HG02588 (cell line): Measurements from ENCODE around the gene HYOU1.
"Not testable (repeated sequence)": the region's sequence is repeated elsewhere in the genome, so short reads cannot be mapped to it uniquely, and the experiment has no call there.

Experiments used
- ATAC-seq: cut with Tn5 transposase; IDR thresholded peaks from one replicate; pipeline ENCODE4 v1.9.1; 2021; ENCODE audit warnings: mild to moderate bottlenecking, moderate library complexity; ENCODE audit not compliant: unreplicated experiment

The HYOU1 gene

DNA sequence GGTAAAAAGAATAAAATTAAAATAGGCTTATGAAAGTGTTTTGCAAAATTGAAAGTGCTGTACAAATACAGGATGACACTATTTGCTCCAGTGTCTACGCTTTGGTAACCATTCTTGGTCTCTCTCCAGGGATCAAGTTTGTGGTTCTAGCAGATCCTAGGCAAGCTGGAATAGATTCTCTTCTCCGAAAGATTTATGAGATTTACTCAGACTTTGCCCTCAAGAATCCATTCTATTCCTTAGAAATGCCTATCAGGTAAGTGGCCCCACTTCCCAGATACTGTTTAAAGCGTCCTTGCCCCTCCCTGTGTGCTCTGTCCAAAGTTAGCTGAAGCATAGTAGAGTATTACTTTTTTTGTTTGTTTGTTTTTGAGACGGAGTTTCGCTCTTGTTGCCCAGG lies 35.4 kb downstream of the HYOU1 start:
- no peak for ATAC-seq

DNA sequence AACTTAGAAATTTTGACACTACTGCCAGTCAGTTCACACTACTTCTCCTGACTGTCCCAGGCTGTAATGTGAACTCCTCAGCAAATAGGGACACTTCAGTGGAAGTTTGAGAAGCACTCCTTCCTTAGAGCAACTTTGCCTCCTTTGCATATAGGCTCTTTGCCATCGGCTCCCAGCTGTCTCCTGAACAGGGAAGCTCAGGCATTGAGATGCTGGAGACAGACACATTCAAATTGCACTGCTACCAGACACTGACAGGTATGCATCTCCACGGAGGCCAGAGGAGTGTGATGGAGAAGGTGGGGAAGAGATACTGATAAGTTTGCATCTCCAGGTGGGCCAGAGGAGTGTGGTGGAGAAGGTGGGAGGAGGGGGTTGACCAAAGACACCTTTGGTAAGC lies 37.0 kb downstream of the HYOU1 start:
- no peak for ATAC-seq

DNA sequence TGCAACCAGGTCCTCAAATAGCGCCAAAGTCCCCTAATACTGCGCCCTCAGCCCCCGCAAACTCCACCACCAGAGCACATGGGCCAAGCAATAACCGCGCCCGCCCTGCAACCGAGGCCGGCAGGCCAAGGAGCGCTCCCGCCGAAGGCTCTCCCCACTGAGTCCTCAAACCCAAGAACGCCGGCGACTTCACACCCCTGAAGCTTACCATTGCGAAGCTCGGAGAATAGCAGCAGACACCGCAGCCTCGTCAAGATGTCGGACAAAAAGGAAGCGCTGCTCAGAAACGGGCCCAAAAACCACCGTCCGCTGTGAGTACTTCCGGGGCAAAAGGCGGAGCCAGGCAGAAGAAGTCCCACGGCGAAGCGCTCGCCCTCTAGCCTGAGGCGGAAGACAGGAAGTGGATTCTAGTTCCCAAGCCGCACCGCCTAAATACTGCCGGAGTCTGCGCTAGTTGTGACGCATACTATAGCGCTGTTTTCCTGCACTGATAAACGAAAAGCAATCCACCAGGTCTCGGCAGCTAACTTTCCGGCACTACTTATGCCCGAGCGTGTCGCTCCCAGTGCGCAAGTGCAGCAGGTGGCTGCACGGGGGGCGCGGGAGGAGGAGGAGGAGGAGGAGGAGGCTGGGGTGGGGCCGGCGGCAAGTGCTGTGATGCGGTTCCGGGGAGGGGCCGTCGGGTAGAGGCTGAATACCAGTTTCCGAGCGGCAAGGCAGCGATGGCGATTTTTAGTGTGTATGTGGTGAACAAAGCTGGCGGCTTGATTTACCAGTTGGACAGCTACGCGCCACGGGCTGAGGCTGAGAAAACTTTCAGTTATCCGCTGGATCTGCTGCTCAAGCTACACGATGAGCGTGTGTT lies 38.7 kb downstream of the HYOU1 start, which contains the start of the genes RPS25 and TRAPPC4:
Gene RPS25, minus strand, starts transcription at position 270 of the 865 bp plus-strand sequence. Its CDS starts 59 bp downstream, at position 211.
Gene TRAPPC4, plus strand, starts transcription at position 693 of the 865 bp plus-strand sequence. Its CDS starts 30 bp downstream, at position 723.
- ATAC-seq = peak; percentile 77

DNA sequence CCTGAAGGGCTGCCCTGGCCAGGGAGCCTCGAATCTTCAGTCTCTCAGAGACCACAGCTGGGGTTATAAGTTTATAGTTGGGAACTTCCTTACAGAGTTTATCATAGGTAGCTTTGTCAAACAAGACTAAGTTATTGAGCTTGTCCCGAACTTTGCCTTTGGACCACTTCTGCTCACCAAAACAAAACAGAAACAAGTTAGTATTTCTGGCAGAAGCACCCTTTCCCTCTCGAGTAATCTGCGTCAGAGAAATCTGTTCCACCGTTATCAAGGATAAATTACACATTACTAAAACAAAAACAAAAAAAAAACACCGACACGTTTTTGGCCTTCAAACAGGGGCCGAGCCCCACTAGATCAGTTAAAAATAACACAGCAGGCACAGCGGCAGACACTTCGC lies 39.6 kb downstream of the HYOU1 start:
- not testable (repeated sequence) for ATAC-seq

DNA sequence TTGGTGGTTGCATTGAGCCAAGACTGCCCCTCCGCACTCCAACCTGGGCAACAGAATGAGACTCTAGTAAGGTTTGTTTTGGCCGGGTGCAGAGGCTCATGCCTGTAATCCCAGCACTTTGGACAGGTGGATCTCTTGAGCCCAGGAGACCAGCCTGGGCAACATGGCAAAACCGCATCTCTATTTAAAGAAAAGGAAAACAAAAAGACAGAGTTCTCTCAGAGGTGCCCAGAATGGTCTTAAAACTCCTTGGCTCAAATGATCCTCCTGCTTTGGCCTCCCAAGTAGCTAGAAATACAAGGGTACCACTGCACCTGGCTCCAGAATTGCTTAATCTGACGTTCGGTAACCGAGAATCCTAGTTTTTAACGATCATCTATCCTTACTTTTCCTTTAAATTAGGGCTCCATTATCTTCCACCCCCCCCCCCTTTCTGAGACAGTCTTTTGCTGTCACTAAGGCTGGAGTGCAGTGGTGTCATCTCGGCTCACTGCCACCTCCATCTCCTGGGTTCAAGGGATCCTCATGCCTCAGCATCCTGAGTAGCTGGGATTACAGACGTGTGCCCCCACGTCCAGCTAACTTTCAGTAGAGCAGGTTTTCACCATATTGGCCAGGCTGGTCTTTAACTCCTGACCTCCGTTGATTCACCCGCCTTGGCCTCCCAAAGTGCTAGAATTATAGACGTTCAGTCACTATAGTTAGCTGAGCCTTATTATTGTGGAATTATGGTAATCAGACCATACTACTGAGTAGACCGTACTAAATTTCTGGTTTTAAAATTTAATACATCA lies 40.6 kb downstream of the HYOU1 start:
- no peak for ATAC-seq

DNA sequence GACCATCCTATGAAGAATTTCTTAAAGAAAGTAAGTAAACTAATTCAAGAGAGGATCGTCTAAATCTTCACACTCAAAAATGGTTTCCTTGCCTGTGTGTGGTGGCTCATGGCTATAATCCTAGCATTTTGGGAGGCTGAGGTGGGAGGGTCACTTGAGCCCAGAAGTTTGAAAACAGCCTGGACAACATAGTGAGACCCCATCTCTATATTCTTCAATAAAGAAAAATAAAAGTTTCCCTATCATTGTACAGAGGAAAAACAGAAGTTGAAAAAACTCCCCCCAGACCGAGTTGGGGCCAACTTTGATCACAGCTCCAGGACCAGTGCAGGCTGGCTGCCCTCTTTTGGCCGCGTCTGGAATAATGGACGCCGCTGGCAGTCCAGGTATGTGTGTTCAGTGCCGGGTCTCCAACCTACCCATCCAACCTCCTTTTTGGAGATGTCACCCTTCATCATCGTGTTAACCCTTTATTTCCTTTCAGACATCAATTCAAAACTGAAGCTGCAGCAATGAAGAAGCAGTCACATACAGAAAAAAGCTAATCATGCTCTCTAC lies 41.9 kb downstream of the HYOU1 start:
- no peak for ATAC-seq

DNA sequence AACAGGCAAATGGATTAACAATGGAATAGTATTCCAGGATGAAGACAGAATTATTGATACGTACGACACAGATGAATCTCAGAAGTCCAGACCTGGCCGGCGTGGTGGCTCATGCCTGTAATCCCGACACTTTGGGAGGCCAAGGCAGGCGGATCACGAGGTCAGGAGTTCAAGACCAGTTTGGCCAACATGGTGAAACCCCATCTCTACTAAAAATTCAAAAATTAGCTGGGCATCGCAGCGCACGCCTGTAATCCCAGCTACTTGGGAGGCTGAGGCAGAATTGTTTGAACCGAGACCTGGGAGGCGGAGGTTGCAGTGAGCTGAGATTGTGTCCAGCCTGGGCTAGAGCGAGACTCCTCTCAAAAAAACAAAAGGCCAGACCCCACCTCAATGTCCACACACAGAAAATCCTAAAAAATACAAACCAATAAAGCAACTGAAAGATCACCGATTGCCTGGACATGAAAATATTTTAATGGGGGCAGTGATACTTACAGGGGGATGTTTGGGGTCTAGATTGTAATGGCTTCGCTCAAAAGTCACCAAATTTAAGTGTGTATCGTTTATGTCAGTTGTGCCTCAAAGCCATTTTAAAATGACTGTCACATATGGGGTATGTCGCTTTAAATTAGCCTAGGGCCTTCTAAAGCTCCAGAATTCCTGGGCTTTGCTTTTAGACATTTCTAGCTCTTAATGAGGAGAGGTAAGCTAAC lies 42.6 kb downstream of the HYOU1 start:
- no peak for ATAC-seq

DNA sequence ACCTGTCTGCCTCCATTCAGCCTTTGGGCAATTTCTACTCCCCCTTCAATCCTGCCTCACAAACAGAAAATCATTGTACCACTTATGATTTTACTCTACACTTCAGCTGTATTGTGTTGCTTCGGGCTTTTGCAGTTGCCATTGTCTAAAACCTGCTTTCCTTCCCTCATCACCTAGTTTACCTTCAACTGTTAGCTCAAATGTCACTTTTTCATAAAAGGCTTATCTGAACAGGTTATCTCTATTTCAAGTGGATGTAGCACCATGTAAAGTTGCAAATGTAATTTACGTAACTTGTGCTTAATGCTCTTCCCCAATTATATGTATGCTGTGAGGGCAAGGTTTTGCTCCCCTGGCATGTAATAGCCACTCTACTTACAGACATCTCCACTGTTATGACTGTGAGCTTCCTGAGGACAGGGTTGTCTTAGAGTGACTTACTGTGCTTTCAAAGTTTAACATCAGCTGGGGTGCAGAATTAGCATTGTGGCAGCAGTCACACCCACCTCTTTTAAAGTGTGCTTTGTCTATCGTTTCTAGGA lies 44.3 kb downstream of the HYOU1 start:
- ATAC-seq = no peak

DNA sequence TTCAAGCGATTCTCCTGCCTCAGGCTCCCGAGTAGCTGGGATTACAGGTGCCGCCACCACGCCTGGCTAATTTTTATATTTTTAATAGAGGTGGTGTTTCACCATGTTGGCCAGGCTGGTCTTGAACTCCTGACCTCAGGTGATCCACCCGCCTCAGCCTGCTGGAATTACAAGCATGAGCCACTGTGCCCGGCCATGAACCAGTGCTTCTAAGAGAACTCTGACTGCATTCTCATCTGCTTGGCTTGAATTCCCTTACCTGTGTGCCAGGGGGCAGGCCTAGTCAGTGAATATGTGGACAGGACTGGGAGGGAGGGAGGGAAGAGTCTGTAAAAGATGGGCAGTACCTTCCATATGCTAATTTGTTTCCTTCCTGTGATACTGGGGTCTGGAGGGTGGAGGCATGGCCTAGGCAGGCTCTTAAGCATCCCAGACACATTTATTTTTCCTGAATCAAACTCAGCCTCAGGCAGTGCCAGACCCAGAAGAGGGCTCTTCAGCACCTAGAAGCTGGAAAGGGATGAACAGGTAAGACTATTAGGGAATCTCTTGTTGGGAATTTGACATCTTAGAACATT lies 45.4 kb downstream of the HYOU1 start:
- ATAC-seq = no peak

DNA sequence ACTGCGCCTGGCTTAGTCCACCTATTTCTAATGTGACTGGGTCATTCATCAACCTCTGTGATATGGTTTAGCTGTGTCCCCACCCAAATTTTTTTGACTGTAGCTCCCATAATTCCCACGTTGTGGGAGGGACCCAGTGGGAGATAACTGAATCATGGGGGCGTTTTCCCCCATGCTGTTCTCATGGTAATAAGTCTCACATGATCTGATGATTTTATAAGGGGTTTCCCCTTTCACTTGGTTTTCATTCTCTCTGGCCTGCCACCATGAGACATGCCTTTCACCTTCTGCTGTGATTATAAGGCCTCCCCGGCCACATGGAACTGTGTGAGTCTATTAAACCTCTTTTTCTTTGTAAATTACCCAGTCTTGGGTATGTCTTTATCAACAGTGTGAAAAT lies 50.3 kb downstream of the HYOU1 start:
- ATAC-seq = no peak

DNA sequence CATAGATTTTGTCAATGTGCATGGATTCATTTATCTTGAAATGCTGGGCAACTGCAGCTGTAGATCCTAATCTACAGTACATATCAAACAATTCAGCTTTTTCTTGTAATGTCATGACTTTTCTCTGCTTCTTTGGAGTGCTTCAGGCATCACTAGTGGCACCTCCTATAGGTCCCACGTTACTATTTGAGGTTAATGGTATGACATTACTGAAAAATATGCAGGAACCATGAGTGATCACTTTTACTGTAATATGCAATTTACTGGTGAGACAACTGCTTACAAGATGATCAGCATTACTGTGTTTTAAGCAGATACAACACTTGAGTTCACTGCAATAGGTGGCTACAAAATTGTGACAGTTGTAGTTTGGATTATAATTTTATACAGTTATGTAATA lies 56.1 kb downstream of the HYOU1 start:
- ATAC-seq = no peak

DNA sequence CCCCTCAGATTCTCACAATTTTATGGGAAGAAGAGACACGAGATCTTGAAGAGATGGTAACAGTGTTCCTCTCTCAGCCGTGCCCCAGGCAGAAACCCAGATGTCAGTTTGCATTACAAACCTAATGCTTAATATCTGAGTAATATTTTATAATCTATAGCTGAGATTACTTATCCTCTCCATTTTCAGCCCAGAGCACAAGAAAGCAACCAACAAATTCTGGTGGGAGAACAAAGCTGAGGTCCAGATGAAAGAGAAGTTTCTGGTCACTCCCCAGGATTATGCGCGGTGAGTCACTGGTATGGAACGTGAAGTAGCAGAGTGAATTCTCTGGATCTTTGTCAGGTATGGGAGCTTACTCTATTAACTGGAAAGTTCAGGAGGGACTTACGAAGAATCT lies 58.2 kb downstream of the HYOU1 start:
- ATAC-seq = no peak

DNA sequence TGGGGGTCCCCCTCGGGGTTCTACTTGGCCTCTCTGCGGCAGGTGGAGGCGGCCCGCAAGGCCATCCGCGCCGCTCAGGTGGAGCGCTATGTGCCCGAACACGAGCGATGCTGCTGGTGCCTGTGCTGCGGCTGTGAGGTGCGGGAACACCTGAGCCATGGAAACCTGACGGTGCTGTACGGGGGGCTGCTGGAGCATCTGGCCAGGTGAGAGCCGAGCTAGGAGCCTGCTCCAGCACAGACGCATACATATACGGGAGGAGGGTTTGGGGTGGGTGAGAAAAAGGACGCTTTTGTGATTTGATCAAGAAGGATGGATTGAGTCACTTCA lies 58.7 kb downstream of the HYOU1 start:
- ATAC-seq = peak; percentile 17

DNA sequence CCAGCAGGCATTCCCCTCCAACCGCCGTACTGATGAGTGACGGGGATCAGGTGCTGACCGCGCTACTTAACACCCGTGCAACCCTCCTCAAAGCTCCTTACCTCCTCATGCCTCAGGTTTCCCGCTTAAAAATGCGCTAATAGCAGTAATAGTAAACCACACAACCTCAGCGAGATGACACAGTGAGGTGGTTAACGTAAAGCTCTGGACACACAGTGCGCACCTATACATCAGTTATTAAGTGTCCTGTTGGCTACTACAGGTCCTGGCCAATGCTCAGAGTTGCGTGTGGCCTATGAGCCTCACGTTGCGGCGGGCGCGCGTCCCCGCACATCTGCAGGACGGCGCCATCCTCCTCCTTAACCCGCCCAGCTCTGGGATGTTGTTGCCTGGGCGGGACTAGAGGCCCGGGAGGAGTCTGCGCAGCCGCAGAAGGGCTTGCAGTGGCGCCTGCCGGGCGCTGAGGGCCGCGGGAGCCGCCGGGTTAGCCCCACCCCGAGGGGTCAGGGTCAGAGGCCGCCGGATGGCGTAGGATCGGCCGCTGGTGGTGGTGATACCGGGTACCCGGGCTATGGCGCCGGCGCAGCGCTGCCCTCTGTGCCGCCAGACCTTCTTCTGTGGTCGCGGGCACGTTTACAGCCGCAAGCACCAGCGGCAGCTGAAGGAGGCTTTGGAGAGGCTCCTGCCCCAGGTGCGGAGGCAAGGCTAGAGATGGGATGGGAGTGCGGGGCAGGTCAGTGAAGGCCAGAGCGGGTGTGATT lies 59.2 kb downstream of the HYOU1 start, which contains the start of gene CENATAC:
Gene CENATAC, plus strand, starts transcription at position 512 of the 761 bp plus-strand sequence. Its CDS starts 60 bp downstream, at position 572.
- ATAC-seq = peak; percentile 91

DNA sequence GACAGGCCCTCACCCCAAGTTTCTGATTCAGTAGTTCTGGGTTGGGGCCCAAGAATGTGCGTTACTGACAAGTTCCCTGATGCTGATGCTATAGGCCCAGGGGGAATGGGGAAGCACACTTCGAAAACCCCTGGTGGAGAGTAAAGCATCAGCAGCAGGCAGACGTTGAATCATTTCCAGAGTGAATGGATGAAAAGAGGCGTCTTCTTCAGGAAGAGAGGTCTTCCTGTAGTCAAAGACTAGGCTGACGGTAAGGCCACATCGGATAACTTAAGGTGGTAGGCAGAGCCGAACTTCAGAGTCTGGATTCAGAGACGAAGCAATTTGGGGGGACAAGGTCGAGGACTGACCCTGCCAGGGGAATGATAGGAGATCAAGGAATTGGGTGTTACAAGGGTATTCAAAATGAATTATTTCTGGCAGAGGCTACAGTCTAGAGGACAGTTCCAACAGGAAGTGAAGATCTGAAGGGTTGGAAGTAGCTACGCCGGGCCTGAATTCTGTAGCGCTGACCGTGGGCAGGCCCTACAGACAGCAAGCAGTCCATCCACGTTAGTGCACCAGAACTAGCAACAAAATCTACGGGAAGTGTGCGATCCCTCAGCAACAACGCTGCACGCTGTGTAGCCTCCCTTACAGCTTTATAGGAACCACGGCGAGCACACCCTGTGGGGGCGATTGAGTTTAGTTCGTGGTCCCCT lies 59.9 kb downstream of the HYOU1 start:
- no peak for ATAC-seq
